ENCODE results near the gene ANGPTL7. TPM values are rescaled to one million over a fixed set of nuclear protein-coding genes. Genes with fewer than 3 reads are reported as not detected.
"Not testable (repeated sequence)": the region's sequence is repeated elsewhere in the genome, so short reads cannot be mapped to it uniquely, and the experiment has no call there.

ANGPTL7 gene
- polyA plus RNA-seq (ENCODE audit: insufficient read length in 3 of 3) = under 1 TPM in 2 of 3 donors, not detected in 1; 0.06 to 0.12 TPM

GRCh38 chr1:11188858-11189451, at the start of gene ANGPTL7:
Gene ANGPTL7, plus strand, starts transcription at chr1:11189355. Its CDS starts 225 bp downstream, at chr1:11189580.
- no peak for DNase-seq (ENCODE audit: low read depth in 3 of 3, low spot score in 2 of 3)

- no peak for DNase-seq (ENCODE audit: low read depth in 3 of 3, low spot score in 2 of 3)
These were observed 46.4 kb upstream of the ANGPTL7 start for GRCh38 chr1:11142618-11143391.

- no peak for DNase-seq (ENCODE audit: low read depth in 3 of 3, low spot score in 2 of 3)
These were observed 45.8 kb upstream of the ANGPTL7 start for GRCh38 chr1:11143401-11143800.

- DNase-seq (ENCODE audit: low read depth in 3 of 3, low spot score in 2 of 3) = no peak
These were observed 45.2 kb upstream of the ANGPTL7 start for GRCh38 chr1:11143907-11144306.

- no peak for DNase-seq (ENCODE audit: low read depth in 3 of 3, low spot score in 2 of 3)
These were observed 44.4 kb upstream of the ANGPTL7 start for GRCh38 chr1:11144570-11145256.

- no peak for DNase-seq (ENCODE audit: low read depth in 3 of 3, low spot score in 2 of 3)
These were observed 43.4 kb upstream of the ANGPTL7 start for GRCh38 chr1:11145741-11146140.

GRCh38 chr1:11147197-11147770, 41.9 kb upstream of the ANGPTL7 start:
- DNase-seq (ENCODE audit: low read depth in 3 of 3, low spot score in 2 of 3) = no peak

GRCh38 chr1:11150326-11150725, 38.8 kb upstream of the ANGPTL7 start:
- DNase-seq (ENCODE audit: low read depth in 3 of 3, low spot score in 2 of 3) = peak in 2 of 3 donors; percentile 57 to 64

- no peak for DNase-seq (ENCODE audit: low read depth in 3 of 3, low spot score in 2 of 3)
These were observed 38.0 kb upstream of the ANGPTL7 start for GRCh38 chr1:11151114-11151513.

- no peak for DNase-seq (ENCODE audit: low read depth in 3 of 3, low spot score in 2 of 3)
These were observed 37.1 kb upstream of the ANGPTL7 start for GRCh38 chr1:11151826-11152612.

- no peak for DNase-seq (ENCODE audit: low read depth in 3 of 3, low spot score in 2 of 3)
These were observed 36.4 kb upstream of the ANGPTL7 start for GRCh38 chr1:11152755-11153154.

- no peak for DNase-seq (ENCODE audit: low read depth in 3 of 3, low spot score in 2 of 3)
These were observed 36.0 kb upstream of the ANGPTL7 start for GRCh38 chr1:11153184-11153583.

- DNase-seq (ENCODE audit: low read depth in 3 of 3, low spot score in 2 of 3) = no peak
These were observed 32.7 kb upstream of the ANGPTL7 start for GRCh38 chr1:11156441-11156840.

GRCh38 chr1:11156963-11157362, 32.2 kb upstream of the ANGPTL7 start:
- DNase-seq (ENCODE audit: low read depth in 3 of 3, low spot score in 2 of 3) = no peak

- no peak for DNase-seq (ENCODE audit: low read depth in 3 of 3, low spot score in 2 of 3)
These were observed 31.8 kb upstream of the ANGPTL7 start for GRCh38 chr1:11157394-11157793.

- DNase-seq (ENCODE audit: low read depth in 3 of 3, low spot score in 2 of 3) = no peak
These were observed 31.3 kb upstream of the ANGPTL7 start for GRCh38 chr1:11157867-11158266.

- DNase-seq (ENCODE audit: low read depth in 3 of 3, low spot score in 2 of 3) = no peak
These were observed 30.9 kb upstream of the ANGPTL7 start for GRCh38 chr1:11158291-11158690.

GRCh38 chr1:11158720-11159321, 30.3 kb upstream of the ANGPTL7 start:
- no peak for DNase-seq (ENCODE audit: low read depth in 3 of 3, low spot score in 2 of 3)

- not testable (repeated sequence) for DNase-seq (ENCODE audit: low read depth in 3 of 3, low spot score in 2 of 3)
These were observed 26.4 kb upstream of the ANGPTL7 start for GRCh38 chr1:11162752-11163151.

- not testable (repeated sequence) for DNase-seq (ENCODE audit: low read depth in 3 of 3, low spot score in 2 of 3)
These were observed 22.4 kb upstream of the ANGPTL7 start for GRCh38 chr1:11166744-11167143.

All from right renal cortex interstitium (tissue), 3 donors.